Activated naive CD8-positive, alpha-beta T cell treated with anti-CD3 and anti-CD28 coated beads, Interleukin-2, amount 10 ng/mL, durations not matched to agents 7 days and 5 days (primary cell): Measurements from ENCODE around the gene MINK1. TPM values are rescaled to one million over a fixed set of nuclear protein-coding genes. Genes with fewer than 3 reads are reported as not detected.
A peak's percentile ranks its signal among the peaks of the same experiment; 100 is the strongest.

Source experiments
- ATAC-seq: fragments of 150-1000 bp; cut with Tn5 transposase; one replicate; pipeline ENCODE4 v1.10.0; 2021; ENCODE audit warnings: low read depth, moderate library complexity
- POLR2A ChIA-PET: fragments of 350-600 bp; sonication (Branson Sonifier 250); formaldehyde crosslinking; loops from one replicate; lab custom pipeline; 2021; ENCODE audit warnings: antibody characterized with exemption; lab: Charles Lee
- DNase-seq: peaks from one replicate; pipeline ENCODE4 v3.0.0; 2021
- H3K27ac Mint-ChIP-seq: one replicate; pipeline ENCODE4 v1.8.0; 2022; ENCODE audit warnings: mild to moderate bottlenecking, mixed read lengths
- H3K27me3 Mint-ChIP-seq: one replicate; pipeline ENCODE4 v1.8.0; 2022; ENCODE audit warnings: mild to moderate bottlenecking, moderate library complexity, mixed read lengths
- H3K36me3 Mint-ChIP-seq: one replicate; pipeline ENCODE4 v1.8.0; 2021; ENCODE audit warnings: mild to moderate bottlenecking, mixed read lengths
- H3K4me1 Mint-ChIP-seq: one replicate; pipeline ENCODE4 v1.8.0; 2021; ENCODE audit warnings: mixed read lengths
- H3K4me3 Mint-ChIP-seq: one replicate; pipeline ENCODE4 v1.8.0; 2022; ENCODE audit warnings: mild to moderate bottlenecking, moderate library complexity, mixed read lengths
- H3K9me3 Mint-ChIP-seq: one replicate; pipeline ENCODE4 v1.8.0; 2021; ENCODE audit warnings: mixed read lengths
- total RNA-seq, 2 experiments: library from RNA; stranded (reverse); gene quantifications; one replicate each; pipeline ENCODE4 v1.2.3, GENCODE V29; 2021

MINK1 gene
- total RNA-seq, 2 experiments from 2014 or later: 123 to 128 TPM

DNA sequence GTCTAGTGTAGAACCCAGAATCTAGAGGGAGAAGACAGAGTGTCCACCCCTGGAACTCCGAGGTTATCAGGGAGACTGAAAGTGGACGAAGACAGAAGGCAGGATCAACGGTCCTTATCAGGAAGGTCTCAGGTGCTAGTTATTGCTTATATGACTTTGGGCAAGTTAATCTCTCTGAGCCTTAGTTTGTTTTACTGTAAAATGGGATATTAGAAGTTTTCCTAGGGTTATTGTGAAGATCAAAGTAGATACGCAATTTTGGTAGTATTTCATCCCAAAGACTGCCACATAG is 108.1 kb downstream of the MINK1 start:
- peak overlapping the region; percentile 88 for H3K27ac Mint-ChIP-seq
- H3K4me1 Mint-ChIP-seq: peaks cover 53% of the 10 kb centered on the region
- DNase-seq (no peak), ATAC-seq (no peak)
- H3K27me3 Mint-ChIP-seq: no peaks in the 10 kb centered on the region
- POLR2A ChIA-PET: interaction anchor here (1.1 to 17.2 kb wide), 4 partner anchors 8 to 107 kb away, joined by 3 to 441 read pairs (median 54); partner anchors contain the start of genes ENO3, PFN1 and SPAG7
- peak overlapping the region; percentile 100 for H3K4me3 Mint-ChIP-seq
- H3K9me3 Mint-ChIP-seq: no peaks in the 10 kb centered on the region
- peaks cover 62% of the 10 kb centered on the region for H3K36me3 Mint-ChIP-seq

DNA sequence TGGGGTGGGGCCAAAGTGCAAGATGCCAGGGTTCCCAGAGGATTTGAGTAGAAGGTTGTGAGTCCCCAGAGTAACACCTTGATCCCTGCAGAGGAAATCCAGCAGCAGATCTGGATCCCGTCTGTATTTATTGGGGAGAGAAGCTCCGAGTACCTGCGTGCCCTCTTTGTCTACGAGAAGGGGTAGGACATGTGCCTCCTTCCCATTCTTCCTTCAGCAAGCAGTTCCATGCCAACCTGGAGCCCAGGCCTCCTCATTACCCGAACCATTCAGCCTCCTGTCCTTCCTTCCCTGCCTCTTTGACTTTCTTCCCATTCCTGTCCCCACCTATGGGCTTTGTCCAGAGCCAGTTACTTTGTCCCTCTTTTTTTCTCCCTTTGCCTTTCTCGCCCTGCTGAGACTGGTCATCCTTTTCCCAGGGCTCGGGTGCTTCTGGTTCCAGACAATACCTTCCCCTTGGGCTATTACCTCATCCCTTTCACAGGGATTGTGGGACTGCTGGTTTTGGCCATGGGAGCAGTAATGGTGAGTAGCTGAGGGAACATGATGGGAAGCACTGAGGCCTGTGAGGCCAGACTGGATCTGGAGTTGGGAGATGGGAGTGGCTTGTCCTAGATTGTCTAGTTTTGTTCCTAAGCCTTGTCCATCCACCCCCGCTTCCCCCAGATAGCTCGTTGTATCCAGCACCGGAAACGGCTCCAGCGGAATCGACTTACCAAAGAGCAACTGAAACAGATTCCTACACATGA is 109.8 kb downstream of the MINK1 start:
- Mint-ChIP-seq H3K9me3 (no peaks in the 10 kb centered on the region), H3K27ac (peak overlapping the region; percentile 88), H3K27me3 (no peaks in the 10 kb centered on the region), H3K36me3 (peaks cover 70% of the 10 kb centered on the region), H3K4me3 (peak overlapping the region; percentile 100), H3K4me1 (peaks cover 46% of the 10 kb centered on the region)
- POLR2A ChIA-PET: interaction anchor here (1.0 to 17.2 kb wide), 5 partner anchors 9 to 64 kb away, joined by 3 to 441 read pairs (median 4); partner anchors contain the start of gene SPAG7
- ATAC-seq: no peak
- no peak for DNase-seq

- H3K4me3 Mint-ChIP-seq: peak overlapping the region; percentile 100
- POLR2A ChIA-PET: interaction anchor here (0.8 to 17.2 kb wide), 5 partner anchors 8 to 44 kb away, joined by 3 to 441 read pairs (median 5); partner anchors contain the start of genes CAMTA2 and SPAG7
- ATAC-seq (peak; percentile 21), DNase-seq (no peak)
- no peaks in the 10 kb centered on the region for H3K27me3 Mint-ChIP-seq
- peaks cover 41% of the 10 kb centered on the region for H3K4me1 Mint-ChIP-seq
- H3K9me3 Mint-ChIP-seq: no peaks in the 10 kb centered on the region
- peak overlapping the region; percentile 100 for H3K27ac Mint-ChIP-seq
- H3K36me3 Mint-ChIP-seq: peaks cover 64% of the 10 kb centered on the region
Observed at GRCh38 chr17:4944163-4944553, 111.0 kb downstream of the MINK1 start.

- Mint-ChIP-seq H3K36me3 (peaks cover 62% of the 10 kb centered on the region), H3K4me1 (peaks cover 40% of the 10 kb centered on the region), H3K4me3 (peak overlapping the region; percentile 100), H3K27me3 (no peaks in the 10 kb centered on the region), H3K9me3 (no peaks in the 10 kb centered on the region), H3K27ac (peak overlapping the region; percentile 100)
- POLR2A ChIA-PET: interaction anchor here (0.6 to 17.2 kb wide), 6 partner anchors 8 to 45 kb away, joined by 3 to 441 read pairs (median 4); partner anchors contain the start of gene SPAG7
- DNase-seq: peak; percentile 63
- no peak for ATAC-seq
Observed at GRCh38 chr17:4944554-4945175, 111.5 kb downstream of the MINK1 start.

- POLR2A ChIA-PET: interaction anchor here (1.0 to 17.2 kb wide), 6 partner anchors 9 to 45 kb away, joined by 3 to 441 read pairs (median 4); partner anchors contain the start of gene SPAG7
- H3K4me3 Mint-ChIP-seq: peak overlapping the region; percentile 100
Observed at GRCh38 chr17:4945176-4945943, 112.2 kb downstream of the MINK1 start.

DNA sequence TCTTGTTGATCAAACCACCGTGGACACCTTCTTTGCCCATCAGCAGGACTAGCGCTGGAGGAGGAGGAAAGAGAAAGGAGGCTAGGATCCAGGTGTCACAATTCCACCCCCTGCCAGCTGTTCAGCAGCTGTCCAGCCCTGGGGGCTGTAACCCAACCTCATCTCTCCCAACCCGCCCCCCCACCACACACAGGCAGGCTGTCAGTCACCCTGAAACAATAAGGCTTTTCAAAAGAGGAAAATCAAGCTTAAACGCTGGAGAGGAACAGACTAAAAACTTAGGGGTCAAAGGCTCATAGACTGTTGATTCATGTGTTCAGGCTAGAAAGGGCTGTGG is 112.8 kb downstream of the MINK1 start:
- peaks cover 44% of the 10 kb centered on the region for H3K4me1 Mint-ChIP-seq
- no peaks in the 10 kb centered on the region for H3K27me3 Mint-ChIP-seq
- ATAC-seq: no peak
- POLR2A ChIA-PET: interaction anchor here (0.9 to 17.2 kb wide), 9 partner anchors 9 to 96 kb away, joined by 3 to 441 read pairs (median 5); partner anchors contain the start of genes INCA1, KIF1C and SPAG7
- H3K9me3 Mint-ChIP-seq: no peaks in the 10 kb centered on the region
- DNase-seq: no peak
- peaks cover 60% of the 10 kb centered on the region for H3K36me3 Mint-ChIP-seq
- H3K27ac Mint-ChIP-seq: peak overlapping the region; percentile 100
- H3K4me3 Mint-ChIP-seq: peak overlapping the region; percentile 100

More at GRCh38 chr17:4945176-4945943, 112.2 kb downstream of the MINK1 start:
- Mint-ChIP-seq H3K36me3 (peaks cover 62% of the 10 kb centered on the region), H3K9me3 (no peaks in the 10 kb centered on the region), H3K27ac (peak overlapping the region; percentile 100), H3K4me1 (peaks cover 41% of the 10 kb centered on the region), H3K27me3 (no peaks in the 10 kb centered on the region)
- ATAC-seq: peak; percentile 28
- peak; percentile 76 for DNase-seq

GRCh38 chr17:4946312-4946976 is 113.3 kb downstream of the MINK1 start:
- H3K4me3 Mint-ChIP-seq: peak overlapping the region; percentile 100
- DNase-seq: no peak
- H3K9me3 Mint-ChIP-seq: no peaks in the 10 kb centered on the region
- no peaks in the 10 kb centered on the region for H3K27me3 Mint-ChIP-seq
- H3K27ac Mint-ChIP-seq: peak overlapping the region; percentile 100
- POLR2A ChIA-PET: interaction anchor here (0.7 to 17.2 kb wide), 9 partner anchors 6 to 683 kb away, joined by 3 to 441 read pairs (median 4); partner anchors contain the start of genes INCA1, KIF1C, RNF167 and SLC25A11
- peaks cover 55% of the 10 kb centered on the region for H3K36me3 Mint-ChIP-seq
- peaks cover 48% of the 10 kb centered on the region for H3K4me1 Mint-ChIP-seq
- no peak for ATAC-seq

GRCh38 chr17:4947010-4947410 is 113.9 kb downstream of the MINK1 start:
- DNase-seq (no peak), ATAC-seq (no peak)
- Mint-ChIP-seq H3K4me3 (peak overlapping the region; percentile 100), H3K27ac (peak overlapping the region; percentile 100), H3K4me1 (peaks cover 48% of the 10 kb centered on the region), H3K36me3 (peaks cover 51% of the 10 kb centered on the region), H3K9me3 (no peaks in the 10 kb centered on the region), H3K27me3 (no peaks in the 10 kb centered on the region)
- POLR2A ChIA-PET: interaction anchor here (0.6 to 17.2 kb wide), 14 partner anchors 7 to 684 kb away, joined by 3 to 441 read pairs (median 6); partner anchors contain the start of genes ARRB2, CAMTA2, INCA1 and KIF1C

Other genes starting within 250 kb of the MINK1 start
- not detected for gene SMTNL2, start 248.8 kb upstream of the MINK1 start, total RNA-seq
- gene ALOX15, start 191.7 kb upstream of the MINK1 start, total RNA-seq: not detected
- 10 to 100 TPM; 73.8 to 74.7 TPM for gene PELP1, start 129.2 kb upstream of the MINK1 start, total RNA-seq
- 100 to 1,000 TPM; 325 to 330 TPM for gene ARRB2, start 122.7 kb upstream of the MINK1 start, total RNA-seq
- 10 to 100 TPM; 29.4 to 32.2 TPM for gene MED11, start 101.9 kb upstream of the MINK1 start, total RNA-seq
- gene ZMYND15, start 93.5 kb upstream of the MINK1 start, total RNA-seq: under 1 TPM in 1 of 2 experiments, not detected in 1; 0.17 TPM
- 1 to 10 TPM; 2.7 to 3.0 TPM for gene CXCL16, start 93.4 kb upstream of the MINK1 start, total RNA-seq
- gene TM4SF5, start 61.5 kb upstream of the MINK1 start, total RNA-seq: not detected
- not detected for gene VMO1, start 47.0 kb upstream of the MINK1 start, total RNA-seq
- not detected for gene GLTPD2, start 44.4 kb upstream of the MINK1 start, total RNA-seq
- gene PSMB6, start 37.2 kb upstream of the MINK1 start, total RNA-seq: 10 to 100 TPM; 81.4 to 83.1 TPM
- 10 to 100 TPM; 18.8 to 21.7 TPM for gene PLD2, start 26.2 kb upstream of the MINK1 start, total RNA-seq
- 1 to 10 TPM; 1.9 to 3.0 TPM for gene C17orf107, start 66.2 kb downstream of the MINK1 start, total RNA-seq
- gene CHRNE, start 69.8 kb downstream of the MINK1 start, total RNA-seq: 1 to 10 TPM in 1 of 2 experiments, under 1 TPM in 1; 0.65 to 1.1 TPM
- gene GP1BA, start 98.9 kb downstream of the MINK1 start, total RNA-seq: not detected
- 10 to 100 TPM; 67.6 to 78.1 TPM for gene SLC25A11, start 106.7 kb downstream of the MINK1 start, total RNA-seq
- 100 to 1,000 TPM; 202 TPM for gene RNF167, start 106.9 kb downstream of the MINK1 start, total RNA-seq
- 1,000 to 10,000 TPM; 1,712 to 1,828 TPM for gene PFN1, start 115.2 kb downstream of the MINK1 start, total RNA-seq
- gene ENO3, start 117.8 kb downstream of the MINK1 start, total RNA-seq: 10 to 100 TPM; 31.4 to 32.9 TPM
- gene SPAG7, start 134.5 kb downstream of the MINK1 start, total RNA-seq: 10 to 100 TPM; 47.1 to 51.9 TPM
- 10 to 100 TPM; 62.0 to 67.7 TPM for gene CAMTA2, start 154.3 kb downstream of the MINK1 start, total RNA-seq
- under 1 TPM; 0.42 to 0.54 TPM for gene INCA1, start 164.2 kb downstream of the MINK1 start, total RNA-seq
- 10 to 100 TPM; 35.5 to 37.3 TPM for gene KIF1C, start 164.6 kb downstream of the MINK1 start, total RNA-seq
- gene SLC52A1, start 202.1 kb downstream of the MINK1 start, total RNA-seq: 1 to 10 TPM in 1 of 2 experiments, under 1 TPM in 1; 0.85 to 1.4 TPM
- 1 to 10 TPM; 7.3 to 8.3 TPM for gene ZFP3, start 245.1 kb downstream of the MINK1 start, total RNA-seq